PC-3 (cell line): ENCODE data around the gene LIN7A.

Experiments
- CTCF ChIP-seq: fragments of 300-600 bp; sonication (generic); conservative IDR thresholded peaks from 2 replicates; pipeline ENCODE4 v1.5.1; 2017; ENCODE audit warnings: antibody characterized with exemption, low read depth, mild to moderate bottlenecking, low read length
- EZH2 ChIP-seq: fragments of 300-600 bp; sonication (generic); IDR thresholded peaks from one replicate; pipeline ENCODE4 v1.6.1; 2017; ENCODE audit warnings: antibody characterized with exemption, mild to moderate bottlenecking, low read length; ENCODE audit not compliant: unreplicated experiment
- EZH2phosphoT487 ChIP-seq: fragments of 300-600 bp; sonication (generic); IDR thresholded peaks from 2 replicates; pipeline ENCODE4 v1.6.1; 2018; ENCODE audit warnings: mild to moderate bottlenecking, antibody characterized with exemption, low read length, borderline replicate concordance

- TF ChIP-seq CTCF (no peak), EZH2 (no peak), EZH2phosphoT487 (no peak)
Measured at GRCh38 chr12:80872053-80872452, 65.7 kb downstream of the LIN7A start.
